Smooth muscle cell of bladder (primary cell): Measurements from ENCODE around the gene MYF6. TPM values are rescaled to one million over a fixed set of nuclear protein-coding genes. Genes with fewer than 3 reads are reported as not detected.

Source experiments
- total RNA-seq: library from RNA; depleted of rRNA; stranded (reverse); fragments of >200 nt; gene quantifications from 2 replicates; pipeline ENCODE4 v1.2.3, GENCODE V29; 2014

MYF6 gene
- not detected in 2 replicates for total RNA-seq

GRCh38 chr12:80707126-80707829 lies at the start of gene MYF6:
MYF6 (plus strand) TSS chr12:80707634; CDS start chr12:80707720, 86 bp downstream.

GRCh38 chr12:80716696-80717469 lies 9.4 kb downstream of the MYF6 start, which contains the start of gene MYF5:
MYF5 (plus strand) TSS chr12:80716912; CDS start chr12:80717064, 152 bp downstream.

Other genes starting within 250 kb of the MYF6 start
- not detected in 2 replicates for gene MYF5, start 9.3 kb downstream of the MYF6 start, total RNA-seq
- 7.0 and 12.7 TPM in 2 replicates for gene LIN7A, start 230.3 kb downstream of the MYF6 start, total RNA-seq